HG02763 (cell line): ENCODE measurements around the gene GATA3.
"Not testable (repeated sequence)": the region's sequence is repeated elsewhere in the genome, so short reads cannot be mapped to it uniquely, and the experiment has no call there.

ENCODE experiments used
- ATAC-seq: cut with Tn5 transposase; IDR thresholded peaks from one replicate; pipeline ENCODE4 v1.9.1; 2021; ENCODE audit warnings: mild to moderate bottlenecking, moderate library complexity; ENCODE audit not compliant: unreplicated experiment

GATA3 gene

GRCh38 chr10:8054494-8055407 lies at the start of gene GATA3:
Gene GATA3, plus strand, starts transcription at chr10:8054688. Its CDS starts 968 bp downstream, at chr10:8055656.
- ATAC-seq = peak; percentile 38

DNA sequence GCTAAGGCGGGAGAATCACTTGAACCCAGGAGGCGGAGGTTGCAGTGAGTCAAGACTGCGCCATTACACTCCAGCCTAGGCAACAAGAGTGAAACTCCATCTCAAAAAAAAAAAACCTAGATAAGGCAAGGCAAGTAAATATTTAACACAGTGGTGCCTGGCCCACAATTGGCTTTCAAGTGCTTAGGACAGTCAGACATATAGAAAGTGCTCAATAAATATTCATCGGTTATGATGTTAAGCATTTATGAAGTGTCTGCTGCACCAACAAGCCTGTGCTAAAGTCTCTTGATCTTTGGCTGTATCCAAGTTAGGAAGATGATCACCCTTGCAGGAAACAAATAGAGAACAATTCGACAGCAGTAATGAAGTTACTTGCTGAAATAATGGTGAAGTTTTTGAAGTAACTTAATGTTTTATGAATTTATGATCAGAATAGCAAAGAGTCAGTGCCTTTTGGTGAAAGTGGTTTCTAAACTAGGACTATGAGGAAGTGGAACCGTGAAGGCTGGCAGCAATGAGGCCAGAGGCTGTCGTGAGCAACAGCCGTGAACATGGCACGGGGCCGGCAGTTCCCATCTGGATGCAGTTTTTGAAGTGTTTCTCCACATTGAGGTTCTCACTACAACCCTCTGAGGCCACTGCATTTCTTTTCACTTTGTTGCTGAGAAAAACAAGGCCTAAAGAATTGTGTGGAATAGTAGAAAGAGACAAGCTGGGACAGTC lies 48.1 kb upstream of the GATA3 start:
- peak; percentile 73 for ATAC-seq

GRCh38 chr10:8009031-8009430 lies 45.5 kb upstream of the GATA3 start:
- no peak for ATAC-seq

DNA sequence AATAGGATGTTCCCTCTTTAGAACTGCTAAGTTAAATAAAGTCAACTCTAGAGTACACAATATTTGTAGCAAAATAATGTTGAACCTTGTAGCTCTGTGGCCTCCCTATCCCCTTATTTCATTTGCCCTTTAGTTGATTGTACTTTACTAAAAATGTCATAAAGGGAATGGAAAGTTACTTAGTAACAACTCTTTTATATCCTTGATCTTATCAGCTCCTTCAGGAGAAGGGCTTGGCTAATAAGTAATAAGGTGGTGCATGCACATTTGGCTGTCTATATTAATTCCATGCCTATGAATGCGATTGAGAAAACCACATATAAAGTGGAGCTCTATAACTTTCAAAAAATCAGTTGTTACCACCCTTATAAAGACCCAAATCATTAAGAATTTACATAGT lies 41.5 kb upstream of the GATA3 start:
- no peak for ATAC-seq

- no peak for ATAC-seq
These were observed 40.9 kb upstream of the GATA3 start for GRCh38 chr10:8013619-8014018.

GRCh38 chr10:8014649-8015048 lies 39.8 kb upstream of the GATA3 start:
- ATAC-seq = no peak

DNA sequence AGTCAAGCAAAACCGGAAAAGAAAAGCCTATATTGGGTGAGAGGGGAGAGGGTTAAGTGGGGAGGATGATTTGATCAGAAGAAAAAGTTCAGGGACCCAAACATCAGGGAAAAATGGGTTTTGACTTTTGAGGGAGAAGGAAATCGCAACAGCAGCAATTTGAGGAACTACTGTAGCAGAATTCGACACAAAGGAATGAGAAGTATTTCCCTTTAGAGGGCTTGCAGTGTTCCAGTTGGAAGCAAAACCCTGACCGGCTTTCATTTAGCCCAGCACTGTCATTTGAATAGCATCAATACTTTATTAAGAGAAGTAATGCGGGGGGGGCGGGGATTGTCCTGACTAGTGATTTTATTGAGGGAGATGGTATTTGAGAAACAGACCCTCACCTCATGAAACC lies 37.2 kb upstream of the GATA3 start:
- ATAC-seq = no peak

DNA sequence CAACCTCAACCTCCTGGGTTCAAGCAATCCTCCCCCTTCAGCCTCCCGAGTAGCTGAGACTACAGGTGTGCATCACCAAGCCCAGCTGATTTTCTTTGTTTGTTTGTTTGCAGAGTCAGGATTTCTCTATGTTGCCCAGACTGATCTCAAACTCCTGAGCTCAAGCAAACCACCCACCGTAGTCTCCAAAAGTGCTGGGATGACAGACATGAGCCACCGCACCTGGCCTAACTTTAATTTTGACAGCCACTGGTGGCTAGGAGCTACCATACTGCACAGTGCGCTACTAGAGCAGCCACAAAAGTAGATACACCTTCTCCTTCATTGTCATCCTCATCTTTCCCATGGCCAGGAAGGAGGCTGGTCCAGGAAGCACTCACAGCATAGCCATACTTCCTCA lies 31.2 kb upstream of the GATA3 start:
- no peak for ATAC-seq

GRCh38 chr10:8023851-8024250 lies 30.6 kb upstream of the GATA3 start:
- no peak for ATAC-seq

DNA sequence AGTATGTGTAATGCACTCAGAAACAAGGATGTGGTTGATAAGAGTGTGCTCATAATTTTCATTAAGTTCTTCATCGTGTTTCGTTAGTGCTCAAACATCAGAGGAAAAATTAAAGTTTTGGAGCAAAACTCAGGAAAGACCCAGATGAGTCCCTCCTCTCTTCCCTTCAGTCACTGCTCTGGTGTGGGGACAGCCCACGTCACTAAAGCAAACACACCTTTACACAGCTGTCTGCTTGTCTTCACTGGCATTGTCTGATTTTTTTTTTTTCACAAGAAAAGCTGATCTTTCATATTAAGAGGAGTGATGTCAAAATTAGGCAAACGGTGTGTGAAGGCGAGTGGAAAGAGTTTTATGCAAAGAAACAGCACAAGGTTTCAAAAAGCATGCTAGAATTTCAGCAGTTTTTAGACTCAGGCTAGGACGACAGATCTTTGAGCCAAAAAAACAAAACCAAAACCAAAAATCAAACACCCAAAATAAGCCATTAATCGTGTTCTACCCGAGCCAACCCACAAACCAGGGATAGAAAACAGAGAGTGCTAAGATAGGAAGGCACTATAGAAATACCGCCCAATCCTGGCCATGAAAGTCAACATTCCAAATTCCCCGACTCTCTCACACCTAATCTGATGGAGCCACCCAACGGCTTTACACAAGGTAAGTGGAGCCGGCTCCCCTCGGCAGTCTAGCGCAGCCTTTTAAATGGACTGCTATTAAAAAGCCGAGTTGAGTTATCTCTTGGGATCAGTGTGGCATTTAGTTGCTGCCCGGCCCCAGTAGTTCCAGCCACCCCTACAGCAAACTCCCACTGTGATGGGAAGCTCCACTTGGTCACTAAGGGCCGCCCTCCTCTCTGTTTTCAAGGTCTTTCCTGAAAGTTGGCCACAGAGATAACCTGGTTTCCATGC lies 27.9 kb upstream of the GATA3 start:
- peak; percentile 56 for ATAC-seq

DNA sequence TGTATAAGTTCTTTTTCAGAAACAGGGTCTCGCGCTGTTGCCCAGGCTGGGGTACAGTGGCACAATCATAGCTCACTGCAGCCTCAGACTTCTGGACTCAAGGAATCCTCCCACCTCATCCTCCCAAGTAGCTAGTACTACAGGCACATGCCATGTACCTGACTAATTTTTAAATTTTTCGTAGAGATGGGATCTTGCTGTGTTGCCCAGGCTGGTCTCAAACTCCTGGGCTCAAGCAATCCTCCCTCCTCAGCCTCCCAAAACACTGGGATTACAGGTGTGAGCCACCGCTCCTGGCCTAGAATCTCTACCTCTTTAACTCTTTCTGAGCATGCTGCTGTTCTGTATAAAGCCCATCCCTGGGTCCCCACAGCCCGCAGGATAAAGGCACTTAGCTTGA lies 23.3 kb upstream of the GATA3 start:
- ATAC-seq = not testable (repeated sequence)

GRCh38 chr10:8032558-8032957 lies 21.9 kb upstream of the GATA3 start:
- ATAC-seq = no peak

DNA sequence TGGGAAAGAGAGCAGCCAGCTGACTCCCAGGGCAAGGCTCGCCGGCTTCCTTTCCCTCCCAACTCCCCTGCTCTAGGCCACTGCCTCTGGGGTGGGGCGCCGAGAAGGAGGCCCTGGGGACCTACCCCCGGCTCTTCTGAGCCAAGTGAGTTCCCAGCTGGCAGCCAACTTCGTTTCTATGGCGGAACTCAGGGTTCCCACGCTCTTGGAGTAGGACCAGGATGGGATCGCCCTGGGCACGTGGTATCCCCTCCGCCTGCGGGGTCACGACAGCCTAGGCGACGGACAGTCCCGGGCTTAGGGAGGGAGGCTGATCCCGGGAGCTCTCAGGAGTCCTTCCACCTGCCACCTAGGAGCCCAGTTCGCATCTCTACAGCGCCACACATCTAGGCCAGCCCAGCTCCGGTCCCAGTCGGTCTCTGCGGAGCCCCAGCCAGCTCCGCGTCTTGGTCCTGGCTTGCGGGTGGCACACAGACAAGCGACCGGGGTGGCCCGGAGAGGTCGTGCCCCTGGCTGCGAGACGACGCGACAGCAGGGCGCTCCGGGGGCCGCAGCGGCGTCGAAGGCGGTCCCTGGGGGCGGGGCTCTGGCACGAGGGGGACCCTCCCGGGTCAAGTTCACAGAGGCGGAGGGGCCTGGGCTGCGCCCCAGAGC lies 20.5 kb upstream of the GATA3 start:
- no peak for ATAC-seq

DNA sequence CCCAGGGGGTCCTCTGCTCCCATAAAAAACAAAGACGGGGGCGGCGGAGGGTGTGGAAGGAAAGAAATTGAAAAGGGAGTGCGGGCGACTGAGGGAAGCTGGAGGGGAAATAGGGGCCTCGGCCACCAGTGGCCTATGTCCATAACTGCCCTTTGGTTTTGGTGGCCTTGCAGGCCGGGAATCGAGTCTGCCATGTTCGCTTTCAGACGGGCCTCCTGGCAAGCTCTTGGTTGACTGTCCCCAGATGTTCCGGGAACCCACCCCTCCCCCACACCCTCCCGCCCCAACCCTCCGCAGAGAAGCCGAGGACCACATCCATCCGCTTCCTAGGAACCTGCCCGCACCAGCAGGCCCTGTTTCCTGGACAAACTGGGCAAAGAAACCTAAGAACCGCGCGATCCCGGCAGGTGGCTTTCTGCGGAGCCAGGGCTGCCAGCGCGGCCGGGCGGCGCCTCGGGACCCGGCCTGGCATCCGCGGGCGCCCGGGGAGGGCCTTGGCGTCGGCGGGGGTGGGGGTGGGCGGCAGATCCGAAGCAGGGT lies 20.0 kb upstream of the GATA3 start:
- ATAC-seq = no peak

- ATAC-seq = no peak
These were observed 19.4 kb upstream of the GATA3 start for GRCh38 chr10:8035006-8035640.

DNA sequence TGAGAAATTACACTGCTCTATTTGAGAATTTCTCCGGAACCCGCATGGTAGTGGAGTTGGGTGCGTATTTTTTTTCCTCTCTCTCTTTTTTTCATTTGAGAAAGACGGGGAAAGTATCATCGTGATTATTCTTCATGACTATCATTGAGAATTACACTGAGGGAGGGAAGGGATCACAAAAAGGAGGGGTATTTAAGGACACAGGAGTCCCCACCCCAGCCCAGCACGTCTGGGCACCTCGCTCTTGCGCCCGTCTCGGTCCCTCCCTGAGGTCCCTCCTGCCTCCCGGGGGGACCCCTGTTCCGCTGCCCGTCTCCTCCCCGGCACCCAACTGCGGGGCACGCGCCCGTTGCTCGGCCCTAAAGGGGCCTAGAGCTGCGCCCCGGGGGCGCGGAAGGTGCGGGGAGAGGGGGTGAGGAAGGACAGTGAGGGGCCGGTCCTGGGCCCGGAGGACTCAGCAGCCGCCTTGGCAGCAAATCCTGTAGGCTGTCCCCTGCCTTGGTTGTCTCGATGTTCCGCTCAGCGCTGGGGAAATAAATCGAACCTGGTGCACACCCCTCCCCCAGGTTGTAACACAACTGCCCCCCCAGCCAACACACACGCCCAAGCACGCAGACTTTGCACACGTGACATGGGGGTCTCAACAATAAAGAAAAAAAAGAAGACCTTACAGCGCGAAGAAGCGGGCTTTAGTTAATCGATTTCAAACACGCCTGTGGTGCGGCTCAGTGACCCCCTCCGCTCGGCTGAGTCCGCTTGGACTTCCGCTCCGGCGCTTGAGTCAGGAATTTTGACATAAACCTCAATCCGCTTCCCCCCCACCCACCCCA lies 18.6 kb upstream of the GATA3 start:
- no peak for ATAC-seq

GRCh38 chr10:8036506-8037198 lies 17.8 kb upstream of the GATA3 start:
- no peak for ATAC-seq

DNA sequence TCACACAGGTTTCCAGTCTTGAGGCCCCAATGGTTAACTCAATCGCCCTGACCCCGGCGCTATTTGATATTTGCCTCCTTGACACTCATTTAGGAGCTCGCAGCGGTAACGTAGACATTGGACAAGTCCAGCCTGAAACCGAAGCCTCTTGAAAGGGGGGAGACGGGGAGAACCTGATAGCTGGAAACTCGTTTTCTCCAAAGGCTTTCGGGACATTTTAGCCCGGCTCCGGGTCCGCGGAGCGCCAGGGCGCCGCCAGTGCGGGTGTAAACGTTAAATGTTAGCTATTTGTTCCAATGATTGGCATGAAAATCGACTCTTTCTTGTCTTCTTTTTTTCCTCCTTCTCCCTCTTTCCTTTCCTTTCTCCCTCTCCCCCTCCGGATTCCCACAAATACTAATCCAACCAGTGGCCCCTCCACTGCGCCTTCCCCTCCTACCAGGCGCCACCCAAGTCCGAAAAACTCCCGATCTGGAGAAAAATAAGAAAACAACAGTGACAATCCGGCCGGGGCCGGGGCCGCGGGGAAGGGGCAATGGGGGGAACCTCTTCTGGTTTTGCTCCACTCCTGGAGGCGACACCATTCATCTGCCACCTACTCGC lies 17.2 kb upstream of the GATA3 start:
- no peak for ATAC-seq
